Dendritic cell treated with granulocyte-macrophage colony-stimulating factor and Interleukin-4, amounts not matched to agents 40 ng/mL and 50 ng/mL, for 4 days (primary cell): ENCODE measurements around the gene JAZF1.

Experiments
- H3K27ac Mint-ChIP-seq: one replicate; pipeline ENCODE4 v1.8.0; 2022; ENCODE audit warnings: mild to moderate bottlenecking, mixed read lengths
- H3K27me3 Mint-ChIP-seq: one replicate; pipeline ENCODE4 v1.8.0; 2022; ENCODE audit warnings: mild to moderate bottlenecking, mixed read lengths
- H3K36me3 Mint-ChIP-seq: one replicate; pipeline ENCODE4 v1.8.0; 2022; ENCODE audit warnings: low read depth, mixed read lengths
- H3K4me1 Mint-ChIP-seq: one replicate; pipeline ENCODE4 v1.8.0; 2022; ENCODE audit warnings: low read depth, mixed read lengths
- H3K4me3 Mint-ChIP-seq: one replicate; pipeline ENCODE4 v1.8.0; 2022; ENCODE audit warnings: mild to moderate bottlenecking, moderate library complexity, mixed read lengths
- H3K9me3 Mint-ChIP-seq: one replicate; pipeline ENCODE4 v1.8.0; 2022; ENCODE audit warnings: mixed read lengths
- intact Hi-C: fragments of 100-400 bp; cut with micrococcal nuclease; formaldehyde crosslinking; loops from one replicate; pipeline ENCODE4 v1.15.0; 2022

Gene JAZF1

GRCh38 chr7:27834179-27834921, 346.2 kb downstream of the JAZF1 start:
- no peak overlapping the region for H3K4me3 Mint-ChIP-seq
- peaks cover 78% of the 10 kb centered on the region for H3K36me3 Mint-ChIP-seq
- H3K4me1 Mint-ChIP-seq = no peaks in the 10 kb centered on the region
- intact Hi-C loops = no loop called here
- H3K9me3 Mint-ChIP-seq = no peaks in the 10 kb centered on the region
- no peak overlapping the region for H3K27ac Mint-ChIP-seq
- no peaks in the 10 kb centered on the region for H3K27me3 Mint-ChIP-seq

GRCh38 chr7:27826357-27826756, 354.2 kb downstream of the JAZF1 start:
- peaks cover 65% of the 10 kb centered on the region for H3K36me3 Mint-ChIP-seq

GRCh38 chr7:27825891-27826290, 354.7 kb downstream of the JAZF1 start:
- Mint-ChIP-seq H3K36me3 (peaks cover 61% of the 10 kb centered on the region), H3K9me3 (no peaks in the 10 kb centered on the region), H3K27me3 (no peaks in the 10 kb centered on the region), H3K4me1 (no peaks in the 10 kb centered on the region), H3K27ac (no peak overlapping the region), H3K4me3 (no peak overlapping the region)
- intact Hi-C loops = loop anchor here (10.0 kb wide), 1 partner anchor 269 kb away; no protein-coding TSS in a partner anchor

More at GRCh38 chr7:27826357-27826756, 354.2 kb downstream of the JAZF1 start:
- H3K4me1 Mint-ChIP-seq = no peaks in the 10 kb centered on the region
- no peak overlapping the region for H3K27ac Mint-ChIP-seq
- no peak overlapping the region for H3K4me3 Mint-ChIP-seq
- no peaks in the 10 kb centered on the region for H3K27me3 Mint-ChIP-seq
- no peaks in the 10 kb centered on the region for H3K9me3 Mint-ChIP-seq
- intact Hi-C loops = loop anchor here (10.0 kb wide), 1 partner anchor 268 kb away; no protein-coding TSS in a partner anchor

- H3K4me1 Mint-ChIP-seq = no peaks in the 10 kb centered on the region
- H3K9me3 Mint-ChIP-seq = no peaks in the 10 kb centered on the region
- intact Hi-C loops = loop anchor here (10.0 kb wide), 1 partner anchor 273 kb away; no protein-coding TSS in a partner anchor
- H3K27ac Mint-ChIP-seq = no peak overlapping the region
- no peak overlapping the region for H3K4me3 Mint-ChIP-seq
- H3K36me3 Mint-ChIP-seq = peaks cover 63% of the 10 kb centered on the region
- H3K27me3 Mint-ChIP-seq = no peaks in the 10 kb centered on the region
Observed at GRCh38 chr7:27822245-27822644, 358.4 kb downstream of the JAZF1 start.

GRCh38 chr7:27812706-27813105, 367.9 kb downstream of the JAZF1 start:
- no peak overlapping the region for H3K4me3 Mint-ChIP-seq

GRCh38 chr7:27810186-27810585, 370.4 kb downstream of the JAZF1 start:
- no peaks in the 10 kb centered on the region for H3K9me3 Mint-ChIP-seq
- no peak overlapping the region for H3K27ac Mint-ChIP-seq
- peaks cover 6% of the 10 kb centered on the region for H3K4me1 Mint-ChIP-seq
- H3K36me3 Mint-ChIP-seq = peaks cover 71% of the 10 kb centered on the region
- H3K4me3 Mint-ChIP-seq = no peak overlapping the region
- no peaks in the 10 kb centered on the region for H3K27me3 Mint-ChIP-seq
- intact Hi-C loops = no loop called here

More at GRCh38 chr7:27812706-27813105, 367.9 kb downstream of the JAZF1 start:
- intact Hi-C loops = no loop called here
- Mint-ChIP-seq H3K27me3 (no peaks in the 10 kb centered on the region), H3K4me1 (peaks cover 6% of the 10 kb centered on the region), H3K36me3 (peaks cover 86% of the 10 kb centered on the region), H3K9me3 (no peaks in the 10 kb centered on the region), H3K27ac (no peak overlapping the region)

- no peak overlapping the region for H3K27ac Mint-ChIP-seq
- peaks cover 65% of the 10 kb centered on the region for H3K36me3 Mint-ChIP-seq
- intact Hi-C loops = no loop called here
Observed at GRCh38 chr7:27808626-27809025, 372.0 kb downstream of the JAZF1 start.

GRCh38 chr7:27804139-27804538, 376.5 kb downstream of the JAZF1 start:
- no peaks in the 10 kb centered on the region for H3K27me3 Mint-ChIP-seq
- no peak overlapping the region for H3K27ac Mint-ChIP-seq
- H3K4me3 Mint-ChIP-seq = no peak overlapping the region
- H3K36me3 Mint-ChIP-seq = peaks cover 47% of the 10 kb centered on the region
- H3K9me3 Mint-ChIP-seq = no peaks in the 10 kb centered on the region
- intact Hi-C loops = no loop called here
- peaks cover 6% of the 10 kb centered on the region for H3K4me1 Mint-ChIP-seq

More at GRCh38 chr7:27808626-27809025, 372.0 kb downstream of the JAZF1 start:
- Mint-ChIP-seq H3K9me3 (no peaks in the 10 kb centered on the region), H3K4me1 (peaks cover 6% of the 10 kb centered on the region), H3K4me3 (no peak overlapping the region), H3K27me3 (no peaks in the 10 kb centered on the region)

- H3K4me3 Mint-ChIP-seq = no peak overlapping the region
- peaks cover 53% of the 10 kb centered on the region for H3K36me3 Mint-ChIP-seq
- intact Hi-C loops = no loop called here
- H3K4me1 Mint-ChIP-seq = peaks cover 2% of the 10 kb centered on the region
- no peak overlapping the region for H3K27ac Mint-ChIP-seq
- no peaks in the 10 kb centered on the region for H3K9me3 Mint-ChIP-seq
- no peaks in the 10 kb centered on the region for H3K27me3 Mint-ChIP-seq
Observed at GRCh38 chr7:27802999-27803398, 377.6 kb downstream of the JAZF1 start.

GRCh38 chr7:27799212-27799611, 381.4 kb downstream of the JAZF1 start:
- H3K4me3 Mint-ChIP-seq = no peak overlapping the region
- no peaks in the 10 kb centered on the region for H3K27me3 Mint-ChIP-seq
- no peaks in the 10 kb centered on the region for H3K9me3 Mint-ChIP-seq
- H3K36me3 Mint-ChIP-seq = peaks cover 61% of the 10 kb centered on the region
- intact Hi-C loops = loop anchor here (10.0 kb wide), 1 partner anchor 226 kb away; no protein-coding TSS in a partner anchor
- H3K4me1 Mint-ChIP-seq = no peaks in the 10 kb centered on the region
- no peak overlapping the region for H3K27ac Mint-ChIP-seq

GRCh38 chr7:27795977-27796376, 384.6 kb downstream of the JAZF1 start:
- no peaks in the 10 kb centered on the region for H3K27me3 Mint-ChIP-seq
- H3K4me3 Mint-ChIP-seq = no peak overlapping the region
- H3K27ac Mint-ChIP-seq = no peak overlapping the region
- peaks cover 71% of the 10 kb centered on the region for H3K36me3 Mint-ChIP-seq
- intact Hi-C loops = loop anchor here (10.0 kb wide), 1 partner anchor 229 kb away; no protein-coding TSS in a partner anchor
- no peaks in the 10 kb centered on the region for H3K4me1 Mint-ChIP-seq
- H3K9me3 Mint-ChIP-seq = no peaks in the 10 kb centered on the region

GRCh38 chr7:27793780-27794179, 386.8 kb downstream of the JAZF1 start:
- Mint-ChIP-seq H3K27me3 (no peaks in the 10 kb centered on the region), H3K4me3 (no peak overlapping the region), H3K4me1 (no peaks in the 10 kb centered on the region), H3K36me3 (peaks cover 74% of the 10 kb centered on the region), H3K9me3 (no peaks in the 10 kb centered on the region), H3K27ac (no peak overlapping the region)
- intact Hi-C loops = loop anchor here (10.0 kb wide), 1 partner anchor 231 kb away; no protein-coding TSS in a partner anchor

- Mint-ChIP-seq H3K27ac (no peak overlapping the region), H3K36me3 (peaks cover 70% of the 10 kb centered on the region), H3K4me3 (no peak overlapping the region), H3K9me3 (no peaks in the 10 kb centered on the region), H3K4me1 (peaks cover 5% of the 10 kb centered on the region), H3K27me3 (no peaks in the 10 kb centered on the region)
- intact Hi-C loops = loop anchor here (10.0 kb wide), 1 partner anchor 136 kb away; no protein-coding TSS in a partner anchor
Observed at GRCh38 chr7:27788437-27788836, 392.2 kb downstream of the JAZF1 start.

- Mint-ChIP-seq H3K27me3 (no peaks in the 10 kb centered on the region), H3K4me3 (no peak overlapping the region), H3K36me3 (peaks cover 55% of the 10 kb centered on the region), H3K4me1 (peaks cover 5% of the 10 kb centered on the region), H3K27ac (no peak overlapping the region), H3K9me3 (no peaks in the 10 kb centered on the region)
- intact Hi-C loops = loop anchor here (10.0 kb wide), 1 partner anchor 140 kb away; no protein-coding TSS in a partner anchor
Observed at GRCh38 chr7:27784399-27785053, 396.1 kb downstream of the JAZF1 start.
